Activated CD8-positive, alpha-beta memory T cell treated with anti-CD3 and anti-CD28 coated beads, Interleukin-2, amount 50 U/mL, for 48 hours (primary cell): ENCODE results near the gene DDB1.
A peak's percentile ranks its signal among the peaks of the same experiment; 100 is the strongest.

Experiments used
- DNase-seq: peaks from one replicate; pipeline ENCODE4 v3.0.0-alpha.2; 2020

The DDB1 gene

GRCh38 chr11:61332797-61333549, at the start of gene DDB1, which contains the start of gene TKFC:
DDB1 (minus strand) TSS chr11:61333105; CDS start chr11:61332968, 137 bp downstream.
TKFC (plus strand) TSS chr11:61333228; CDS start chr11:61334729, 1,501 bp downstream.
- peak; percentile 99 for DNase-seq

- DNase-seq, result no peak
Measured at GRCh38 chr11:61380884-61381283, 48.0 kb upstream of the DDB1 start.

- no peak for DNase-seq
Measured at GRCh38 chr11:61378713-61379313, 45.9 kb upstream of the DDB1 start.

GRCh38 chr11:61377461-61378160, 44.7 kb upstream of the DDB1 start:
- no peak for DNase-seq

GRCh38 chr11:61375761-61376108, 42.8 kb upstream of the DDB1 start:
- DNase-seq, result no peak

GRCh38 chr11:61372659-61373420, 39.9 kb upstream of the DDB1 start:
- no peak for DNase-seq

GRCh38 chr11:61370349-61371005, 37.6 kb upstream of the DDB1 start:
- no peak for DNase-seq

- DNase-seq, result no peak
Measured at GRCh38 chr11:61369372-61370348, 36.8 kb upstream of the DDB1 start.

GRCh38 chr11:61368646-61369045, 35.7 kb upstream of the DDB1 start:
- no peak for DNase-seq

GRCh38 chr11:61367406-61367805, 34.5 kb upstream of the DDB1 start:
- no peak for DNase-seq

- DNase-seq, result no peak
Measured at GRCh38 chr11:61364012-61364675, 31.2 kb upstream of the DDB1 start.

GRCh38 chr11:61362542-61362875, 29.6 kb upstream of the DDB1 start:
- DNase-seq, result peak; percentile 61

- peak; percentile 94 for DNase-seq
Measured at GRCh38 chr11:61361741-61362541, 29.0 kb upstream of the DDB1 start, which contains the start of the genes CYB561A3 and TMEM138. CYB561A3 (minus strand) TSS chr11:61361882; CDS start chr11:61356713, 5,169 bp downstream. TMEM138 (plus strand) TSS chr11:61362374; CDS start chr11:61364391, 2,017 bp downstream.

- peak; percentile 60 for DNase-seq
Measured at GRCh38 chr11:61361237-61361740, 28.4 kb upstream of the DDB1 start.

GRCh38 chr11:61359516-61359915, 26.6 kb upstream of the DDB1 start:
- DNase-seq, result no peak

- DNase-seq, result no peak
Measured at GRCh38 chr11:61358566-61358965, 25.7 kb upstream of the DDB1 start.

GRCh38 chr11:61357894-61358239, 25.0 kb upstream of the DDB1 start:
- DNase-seq, result no peak

- no peak for DNase-seq
Measured at GRCh38 chr11:61357233-61357893, 24.5 kb upstream of the DDB1 start.

GRCh38 chr11:61356706-61357105, 23.8 kb upstream of the DDB1 start:
- DNase-seq, result no peak
